H1 (cell line): Measurements from ENCODE around the gene NR3C2. TPM values are rescaled to one million over a fixed set of nuclear protein-coding genes. Genes with fewer than 3 reads are reported as not detected.

ENCODE experiments used
- ASH2L ChIP-seq: fragments of 200-600, 300-600 bp; sonication (generic); IDR thresholded peaks from one replicate; pipeline ENCODE4 v1.7.1; 2017; ENCODE audit warnings: low read length
- BCL11A ChIP-seq, 2 experiments: IDR thresholded peaks; one replicate each; pipeline ENCODE4 v1.6.1; 2011; ENCODE audit warnings: low read depth in 2 of 2, low read length in 2 of 2, mild to moderate bottlenecking in 2 of 2
- EGR1 ChIP-seq: IDR thresholded peaks from 2 replicates; pipeline ENCODE4 v1.6.1; 2011; ENCODE audit warnings: low read depth, low read length, borderline replicate concordance
- KDM1A ChIP-seq: fragments of 200-600, 300-600 bp; sonication (generic); IDR thresholded peaks from 2 replicates; pipeline ENCODE4 v1.7.1; 2016; ENCODE audit warnings: mild to moderate bottlenecking, low read length, borderline replicate concordance
- POLR2A ChIP-seq, 2 experiments: IDR thresholded peaks; 1 replicate in 1 of 2; 2 replicates in 1 of 2; pipeline ENCODE4 v1.6.1; 2011; ENCODE audit warnings: low read depth in 2 of 2, low read length in 2 of 2, mild to moderate bottlenecking in 2 of 2; ENCODE audit errors: control extremely low read depth in 1 of 2
- POLR2AphosphoS5 ChIP-seq: IDR thresholded peaks from 2 replicates; pipeline ENCODE4 v1.6.1; 2011; ENCODE audit warnings: low read depth, low read length
- SP1 ChIP-seq: IDR thresholded peaks from 2 replicates; pipeline ENCODE4 v1.6.1; 2011; ENCODE audit warnings: low read depth, low read length
- SP4 ChIP-seq: IDR thresholded peaks from 2 replicates; pipeline ENCODE4 v1.6.1; 2012; ENCODE audit warnings: low read length, inconsistent platforms
- TAF1 ChIP-seq: IDR thresholded peaks from 2 replicates; pipeline ENCODE4 v1.6.1; 2011; ENCODE audit warnings: mild to moderate bottlenecking, low read depth, low read length
- polyA plus RNA-seq, 7 experiments: library from polyadenylated mRNA; depleted of rRNA in 3 of 7; stranded (reverse) in 5 of 7; unstranded in 2 of 7; fragments of >200 nt in 5 of 7; fragments of 200-250 nt in 2 of 7; gene quantifications; 1 replicate in 5 of 7; 2 replicates in 1 of 7; 4 replicates in 1 of 7; pipeline versions ENCODE4 v1.2.1 to v1.2.3, GENCODE V29; 2011 to 2013; ENCODE audit warnings: missing spikeins in 2 of 7, mixed read lengths in 2 of 7
- total RNA-seq: library from RNA; stranded (reverse); fragmentation: NEBNext Ultra II Directional; extraction: Animal tissue kit (Norgen Biotek cat#: 25700); gene quantifications from 2 replicates; pipeline ENCODE4 v1.2.1, GENCODE V29; 2021
- TF ChIP-seq, protein P1 (sequence below): fragments of 300-600 bp; sonication (generic); IDR thresholded peaks from 2 replicates; pipeline ENCODE4 v1.7.1; 2012; ENCODE audit warnings: low read length, moderate library complexity, mild to moderate bottlenecking, inconsistent platforms; ENCODE audit not compliant: insufficient replicate concordance
- TF ChIP-seq, protein P2 (sequence below): IDR thresholded peaks from 2 replicates; pipeline ENCODE4 v1.6.1; 2011; ENCODE audit warnings: low read depth, mild to moderate bottlenecking, low read length; ENCODE audit not compliant: insufficient read depth
- TF ChIP-seq, protein P3 (sequence below): IDR thresholded peaks from 2 replicates; pipeline ENCODE4 v1.6.1; 2012; ENCODE audit warnings: inconsistent platforms

Gene NR3C2
- total and polyA plus RNA-seq, 2 of the 8 experiments (the other 6 are each of a cell fraction or from before 2014, with no cell fraction given) = 0.80 to 3.9 TPM

DNA sequence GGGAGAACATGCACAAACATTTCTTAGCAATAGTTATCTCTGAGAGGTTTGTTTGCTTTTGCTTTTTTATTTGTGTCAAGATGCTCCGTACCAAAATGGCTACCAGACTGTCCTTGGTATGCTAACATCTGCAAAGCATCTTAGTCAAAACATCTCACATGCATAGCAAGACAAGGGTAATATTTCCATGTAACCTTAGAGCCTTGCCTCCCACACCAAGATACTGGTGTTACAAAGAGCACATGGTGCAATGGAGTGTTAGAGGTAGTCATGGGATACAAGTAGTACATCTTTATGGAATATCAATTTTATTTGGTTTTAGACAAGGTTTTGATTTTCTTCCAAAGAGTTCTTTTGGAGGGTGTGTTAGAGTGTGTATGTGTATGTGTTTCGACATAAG, 109.7 kb downstream of the NR3C2 start (continued):
- TF ChIP-seq, protein P1, sequence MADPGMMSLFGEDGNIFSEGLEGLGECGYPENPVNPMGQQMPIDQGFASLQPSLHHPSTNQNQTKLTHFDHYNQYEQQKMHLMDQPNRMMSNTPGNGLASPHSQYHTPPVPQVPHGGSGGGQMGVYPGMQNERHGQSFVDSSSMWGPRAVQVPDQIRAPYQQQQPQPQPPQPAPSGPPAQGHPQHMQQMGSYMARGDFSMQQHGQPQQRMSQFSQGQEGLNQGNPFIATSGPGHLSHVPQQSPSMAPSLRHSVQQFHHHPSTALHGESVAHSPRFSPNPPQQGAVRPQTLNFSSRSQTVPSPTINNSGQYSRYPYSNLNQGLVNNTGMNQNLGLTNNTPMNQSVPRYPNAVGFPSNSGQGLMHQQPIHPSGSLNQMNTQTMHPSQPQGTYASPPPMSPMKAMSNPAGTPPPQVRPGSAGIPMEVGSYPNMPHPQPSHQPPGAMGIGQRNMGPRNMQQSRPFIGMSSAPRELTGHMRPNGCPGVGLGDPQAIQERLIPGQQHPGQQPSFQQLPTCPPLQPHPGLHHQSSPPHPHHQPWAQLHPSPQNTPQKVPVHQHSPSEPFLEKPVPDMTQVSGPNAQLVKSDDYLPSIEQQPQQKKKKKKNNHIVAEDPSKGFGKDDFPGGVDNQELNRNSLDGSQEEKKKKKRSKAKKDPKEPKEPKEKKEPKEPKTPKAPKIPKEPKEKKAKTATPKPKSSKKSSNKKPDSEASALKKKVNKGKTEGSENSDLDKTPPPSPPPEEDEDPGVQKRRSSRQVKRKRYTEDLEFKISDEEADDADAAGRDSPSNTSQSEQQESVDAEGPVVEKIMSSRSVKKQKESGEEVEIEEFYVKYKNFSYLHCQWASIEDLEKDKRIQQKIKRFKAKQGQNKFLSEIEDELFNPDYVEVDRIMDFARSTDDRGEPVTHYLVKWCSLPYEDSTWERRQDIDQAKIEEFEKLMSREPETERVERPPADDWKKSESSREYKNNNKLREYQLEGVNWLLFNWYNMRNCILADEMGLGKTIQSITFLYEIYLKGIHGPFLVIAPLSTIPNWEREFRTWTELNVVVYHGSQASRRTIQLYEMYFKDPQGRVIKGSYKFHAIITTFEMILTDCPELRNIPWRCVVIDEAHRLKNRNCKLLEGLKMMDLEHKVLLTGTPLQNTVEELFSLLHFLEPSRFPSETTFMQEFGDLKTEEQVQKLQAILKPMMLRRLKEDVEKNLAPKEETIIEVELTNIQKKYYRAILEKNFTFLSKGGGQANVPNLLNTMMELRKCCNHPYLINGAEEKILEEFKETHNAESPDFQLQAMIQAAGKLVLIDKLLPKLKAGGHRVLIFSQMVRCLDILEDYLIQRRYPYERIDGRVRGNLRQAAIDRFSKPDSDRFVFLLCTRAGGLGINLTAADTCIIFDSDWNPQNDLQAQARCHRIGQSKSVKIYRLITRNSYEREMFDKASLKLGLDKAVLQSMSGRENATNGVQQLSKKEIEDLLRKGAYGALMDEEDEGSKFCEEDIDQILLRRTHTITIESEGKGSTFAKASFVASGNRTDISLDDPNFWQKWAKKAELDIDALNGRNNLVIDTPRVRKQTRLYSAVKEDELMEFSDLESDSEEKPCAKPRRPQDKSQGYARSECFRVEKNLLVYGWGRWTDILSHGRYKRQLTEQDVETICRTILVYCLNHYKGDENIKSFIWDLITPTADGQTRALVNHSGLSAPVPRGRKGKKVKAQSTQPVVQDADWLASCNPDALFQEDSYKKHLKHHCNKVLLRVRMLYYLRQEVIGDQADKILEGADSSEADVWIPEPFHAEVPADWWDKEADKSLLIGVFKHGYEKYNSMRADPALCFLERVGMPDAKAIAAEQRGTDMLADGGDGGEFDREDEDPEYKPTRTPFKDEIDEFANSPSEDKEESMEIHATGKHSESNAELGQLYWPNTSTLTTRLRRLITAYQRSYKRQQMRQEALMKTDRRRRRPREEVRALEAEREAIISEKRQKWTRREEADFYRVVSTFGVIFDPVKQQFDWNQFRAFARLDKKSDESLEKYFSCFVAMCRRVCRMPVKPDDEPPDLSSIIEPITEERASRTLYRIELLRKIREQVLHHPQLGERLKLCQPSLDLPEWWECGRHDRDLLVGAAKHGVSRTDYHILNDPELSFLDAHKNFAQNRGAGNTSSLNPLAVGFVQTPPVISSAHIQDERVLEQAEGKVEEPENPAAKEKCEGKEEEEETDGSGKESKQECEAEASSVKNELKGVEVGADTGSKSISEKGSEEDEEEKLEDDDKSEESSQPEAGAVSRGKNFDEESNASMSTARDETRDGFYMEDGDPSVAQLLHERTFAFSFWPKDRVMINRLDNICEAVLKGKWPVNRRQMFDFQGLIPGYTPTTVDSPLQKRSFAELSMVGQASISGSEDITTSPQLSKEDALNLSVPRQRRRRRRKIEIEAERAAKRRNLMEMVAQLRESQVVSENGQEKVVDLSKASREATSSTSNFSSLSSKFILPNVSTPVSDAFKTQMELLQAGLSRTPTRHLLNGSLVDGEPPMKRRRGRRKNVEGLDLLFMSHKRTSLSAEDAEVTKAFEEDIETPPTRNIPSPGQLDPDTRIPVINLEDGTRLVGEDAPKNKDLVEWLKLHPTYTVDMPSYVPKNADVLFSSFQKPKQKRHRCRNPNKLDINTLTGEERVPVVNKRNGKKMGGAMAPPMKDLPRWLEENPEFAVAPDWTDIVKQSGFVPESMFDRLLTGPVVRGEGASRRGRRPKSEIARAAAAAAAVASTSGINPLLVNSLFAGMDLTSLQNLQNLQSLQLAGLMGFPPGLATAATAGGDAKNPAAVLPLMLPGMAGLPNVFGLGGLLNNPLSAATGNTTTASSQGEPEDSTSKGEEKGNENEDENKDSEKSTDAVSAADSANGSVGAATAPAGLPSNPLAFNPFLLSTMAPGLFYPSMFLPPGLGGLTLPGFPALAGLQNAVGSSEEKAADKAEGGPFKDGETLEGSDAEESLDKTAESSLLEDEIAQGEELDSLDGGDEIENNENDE = no peak
- no peak for TF ChIP-seq KDM1A
- TF ChIP-seq POLR2AphosphoS5 = no peak
- TF ChIP-seq, protein P2, sequence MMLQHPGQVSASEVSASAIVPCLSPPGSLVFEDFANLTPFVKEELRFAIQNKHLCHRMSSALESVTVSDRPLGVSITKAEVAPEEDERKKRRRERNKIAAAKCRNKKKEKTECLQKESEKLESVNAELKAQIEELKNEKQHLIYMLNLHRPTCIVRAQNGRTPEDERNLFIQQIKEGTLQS = no peak
- no peak for TF ChIP-seq ASH2L
- TF ChIP-seq, protein P3, sequence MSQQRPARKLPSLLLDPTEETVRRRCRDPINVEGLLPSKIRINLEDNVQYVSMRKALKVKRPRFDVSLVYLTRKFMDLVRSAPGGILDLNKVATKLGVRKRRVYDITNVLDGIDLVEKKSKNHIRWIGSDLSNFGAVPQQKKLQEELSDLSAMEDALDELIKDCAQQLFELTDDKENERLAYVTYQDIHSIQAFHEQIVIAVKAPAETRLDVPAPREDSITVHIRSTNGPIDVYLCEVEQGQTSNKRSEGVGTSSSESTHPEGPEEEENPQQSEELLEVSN = no peak
- TF ChIP-seq BCL11A (IDR thresholded peaks at IDR 0.05; ENCODE audit: low read depth in 2 of 2, low read length in 2 of 2) = no peak
- no peak for TF ChIP-seq EGR1
- TF ChIP-seq POLR2A (IDR thresholded peaks at IDR 0.05; ENCODE audit: control extremely low read depth in 1 of 2, low read depth in 2 of 2, low read length in 2 of 2) = no peak
- no peak for TF ChIP-seq TAF1
- TF ChIP-seq SP4 = no peak
- TF ChIP-seq SP1 = no peak
